ENCODE data around the gene CEP70. TPM values are rescaled to one million over a fixed set of nuclear protein-coding genes. Genes with fewer than 3 reads are reported as not detected.

The CEP70 gene
- total and polyA plus RNA-seq, 2 of the 13 experiments (the other 11 are each of a cell fraction or from before 2014, with no cell fraction given), result 4.0 to 22.3 TPM

DNA sequence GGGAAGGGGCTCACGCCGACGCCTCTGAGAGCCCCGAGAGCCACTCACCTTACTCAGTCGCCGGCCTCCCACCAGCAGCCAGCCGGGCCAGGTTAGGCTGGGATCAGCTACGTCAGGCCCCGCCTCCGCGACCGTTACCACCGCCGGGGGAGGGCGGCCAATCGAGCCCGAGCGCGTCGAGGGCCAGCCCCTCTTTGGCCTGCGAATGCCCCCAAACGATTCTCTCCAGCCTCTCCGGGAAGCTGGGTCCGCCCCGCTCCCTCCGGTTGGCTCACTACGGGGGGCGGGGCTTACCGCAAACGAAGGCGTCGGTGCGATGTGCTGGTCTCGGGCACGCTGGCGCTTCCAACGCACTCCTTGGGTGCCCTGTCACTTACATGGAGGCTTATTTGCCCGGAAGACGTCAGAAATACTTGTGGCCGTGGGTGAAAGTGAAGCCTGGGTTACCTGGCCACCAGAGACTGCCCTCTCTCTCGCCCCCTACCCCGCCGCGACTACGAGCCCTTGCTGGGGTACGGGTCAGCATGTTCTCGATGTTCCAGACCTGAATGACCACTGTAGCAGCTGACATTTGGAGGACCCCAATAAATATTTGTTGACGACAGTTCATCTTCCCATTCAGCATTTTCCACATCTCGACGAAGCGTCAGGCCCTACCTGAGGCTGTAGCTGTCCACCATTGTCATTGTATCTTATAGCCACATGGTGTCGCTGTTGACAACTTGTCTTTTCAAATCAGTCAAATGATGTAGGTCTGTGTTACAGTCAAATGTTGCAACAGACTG, at the start of gene CEP70 (continued):
- TF ChIP-seq ARID5B (CRISPR knock-in tag; IDR thresholded peaks at IDR 0.05) (peak; percentile 38; the same call in 1 of the 2 replicates), PHF20 (CRISPR knock-in tag; IDR thresholded peaks at IDR 0.05) (peak; percentile 52; the same call in 1 of the 2 replicates), ATRX (CRISPR knock-in tag; IDR thresholded peaks at IDR 0.05; ENCODE audit: borderline replicate concordance) (no peak), POLR2AphosphoS5 (IDR thresholded peaks at IDR 0.05; ENCODE audit: low read depth, low read length) (peak; percentile 73), ZNF317 (CRISPR knock-in tag; IDR thresholded peaks at IDR 0.05) (no peak), ZBTB42 (CRISPR knock-in tag; IDR thresholded peaks at IDR 0.05) (0 out of 2 replicates have a peak, but pooled peaks have one; percentile 32), SAP130 (CRISPR knock-in tag; IDR thresholded peaks at IDR 0.05; ENCODE audit: low read depth) (peak; percentile 85), TBP (CRISPR knock-in tag; IDR thresholded peaks at IDR 0.05) (no peak), MAFF (IDR thresholded peaks at IDR 0.05; ENCODE audit: low read depth, low read length) (0 out of 2 replicates have a peak, but pooled peaks have one; percentile 4), ZNF557 (CRISPR knock-in tag; IDR thresholded peaks at IDR 0.05) (no peak), PBX3 (CRISPR knock-in tag; IDR thresholded peaks at IDR 0.05; ENCODE audit: borderline replicate concordance) (no peak), ZNF230 (CRISPR knock-in tag; IDR thresholded peaks at IDR 0.05) (peak; percentile 83; the same call in 1 of the 2 replicates), MYNN (CRISPR knock-in tag; IDR thresholded peaks at IDR 0.05; ENCODE audit: low read depth) (peak; percentile 68; the same call in 1 of the 2 replicates), NCOR1 (IDR thresholded peaks at IDR 0.05; ENCODE audit: borderline replicate concordance, low read length) (no peak), ZNF326 (CRISPR knock-in tag; IDR thresholded peaks at IDR 0.05; ENCODE audit: borderline replicate concordance) (no peak), POGZ (CRISPR knock-in tag; IDR thresholded peaks at IDR 0.05) (peak; percentile 99), ZNF496 (CRISPR knock-in tag; IDR thresholded peaks at IDR 0.05; ENCODE audit: insufficient replicate concordance) (no peak), ZNF510 (CRISPR knock-in tag; IDR thresholded peaks at IDR 0.05; ENCODE audit: low read depth) (no peak), SCMH1 (CRISPR knock-in tag; IDR thresholded peaks at IDR 0.05; ENCODE audit: borderline replicate concordance) (no peak)
- TF ChIP-seq, protein P1, sequence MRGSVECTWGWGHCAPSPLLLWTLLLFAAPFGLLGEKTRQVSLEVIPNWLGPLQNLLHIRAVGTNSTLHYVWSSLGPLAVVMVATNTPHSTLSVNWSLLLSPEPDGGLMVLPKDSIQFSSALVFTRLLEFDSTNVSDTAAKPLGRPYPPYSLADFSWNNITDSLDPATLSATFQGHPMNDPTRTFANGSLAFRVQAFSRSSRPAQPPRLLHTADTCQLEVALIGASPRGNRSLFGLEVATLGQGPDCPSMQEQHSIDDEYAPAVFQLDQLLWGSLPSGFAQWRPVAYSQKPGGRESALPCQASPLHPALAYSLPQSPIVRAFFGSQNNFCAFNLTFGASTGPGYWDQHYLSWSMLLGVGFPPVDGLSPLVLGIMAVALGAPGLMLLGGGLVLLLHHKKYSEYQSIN (CRISPR knock-in tag; IDR thresholded peaks at IDR 0.05; ENCODE audit: borderline replicate concordance), result no peak
- TF ChIP-seq, protein P2, sequence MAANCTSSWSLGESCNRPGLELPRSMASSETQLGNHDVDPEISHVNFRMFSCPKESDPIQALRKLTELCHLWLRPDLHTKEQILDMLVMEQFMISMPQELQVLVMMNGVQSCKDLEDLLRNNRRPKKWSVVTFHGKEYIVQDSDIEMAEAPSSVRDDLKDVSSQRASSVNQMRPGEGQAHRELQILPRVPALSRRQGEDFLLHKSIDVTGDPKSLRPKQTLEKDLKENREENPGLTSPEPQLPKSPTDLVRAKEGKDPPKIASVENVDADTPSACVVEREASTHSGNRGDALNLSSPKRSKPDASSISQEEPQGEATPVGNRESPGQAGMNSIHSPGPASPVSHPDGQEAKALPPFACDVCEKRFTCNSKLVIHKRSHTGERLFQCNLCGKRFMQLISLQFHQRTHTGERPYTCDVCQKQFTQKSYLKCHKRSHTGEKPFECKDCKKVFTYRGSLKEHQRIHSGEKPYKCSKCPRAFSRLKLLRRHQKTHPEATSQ (CRISPR knock-in tag; IDR thresholded peaks at IDR 0.05; ENCODE audit: borderline replicate concordance), result no peak
